Neuronal stem cell (in vitro differentiated cells): ENCODE measurements around the gene EPHA5.

Source experiments
- DNase-seq: peaks from one replicate; pipeline ENCODE4 v3.0.0-alpha.2; 2013; ENCODE audit warnings: low spot score
- H2AFZ ChIP-seq: one replicate; pipeline ENCODE4 v1.6.1; 2013; ENCODE audit warnings: mild to moderate bottlenecking, low read length, inconsistent platforms
- H2AK5ac ChIP-seq: 2 replicates; pipeline ENCODE4 v1.6.1; 2013; ENCODE audit warnings: low read depth, mild to moderate bottlenecking, inconsistent platforms, low read length, moderate library complexity, mixed read lengths
- H2BK120ac ChIP-seq: 2 replicates; pipeline ENCODE4 v1.6.1; 2013; ENCODE audit warnings: low read depth, mild to moderate bottlenecking, inconsistent platforms, low read length, moderate library complexity, mixed read lengths
- H2BK12ac ChIP-seq: one replicate; pipeline ENCODE4 v1.6.1; 2013; ENCODE audit warnings: low read length, inconsistent platforms
- H2BK15ac ChIP-seq: 2 replicates; pipeline ENCODE4 v1.6.1; 2013; ENCODE audit warnings: mild to moderate bottlenecking, low read length, inconsistent platforms, mixed read lengths
- H2BK5ac ChIP-seq: one replicate; pipeline ENCODE4 v1.6.1; 2013; ENCODE audit warnings: inconsistent platforms, mild to moderate bottlenecking, low read length, moderate library complexity
- H3K14ac ChIP-seq: one replicate; pipeline ENCODE4 v1.6.1; 2013; ENCODE audit warnings: low read length, inconsistent platforms
- H3K18ac ChIP-seq: 2 replicates; pipeline ENCODE4 v1.6.1; 2013; ENCODE audit warnings: low read length, inconsistent platforms
- H3K23ac ChIP-seq: 2 replicates; pipeline ENCODE4 v1.6.1; 2013; ENCODE audit warnings: low read depth, mild to moderate bottlenecking, mixed read lengths, low read length, inconsistent platforms; ENCODE audit not compliant: poor library complexity
- H3K27ac ChIP-seq: replicated peaks from 3 replicates; pipeline ENCODE4 v1.5.1; 2013; ENCODE audit warnings: low read length, inconsistent platforms
- H3K27me3 ChIP-seq, 3 experiments: 2 replicates each; pipeline ENCODE4 v1.6.1; 2013; ENCODE audit warnings: low read length in 3 of 3, mild to moderate bottlenecking in 2 of 3, inconsistent platforms in 1 of 3, low read depth in 1 of 3, mixed read lengths in 1 of 3, moderate library complexity in 1 of 3; ENCODE audit not compliant: control insufficient read depth in 3 of 3, insufficient read depth in 3 of 3
- H3K36me3 ChIP-seq, 2 donors: replicated peaks in 1 of 2; 2 replicates each; pipeline ENCODE4 v1.6.1; 2013; ENCODE audit warnings: low read length in 2 of 2; ENCODE audit not compliant: control insufficient read depth in 2 of 2, insufficient read depth in 2 of 2
- H3K4ac ChIP-seq: 2 replicates; pipeline ENCODE4 v1.6.1; 2013; ENCODE audit warnings: inconsistent platforms, mild to moderate bottlenecking, low read length, moderate library complexity
- H3K4me1 ChIP-seq, 2 donors: 1 replicate in 1 of 2; 2 replicates in 1 of 2; pipeline ENCODE4 v1.6.1; 2013; ENCODE audit warnings: low read length in 2 of 2, low read depth in 1 of 2; ENCODE audit not compliant: control insufficient read depth in 2 of 2, insufficient read depth in 1 of 2
- H3K4me2 ChIP-seq: one replicate; pipeline ENCODE4 v1.6.1; 2013; ENCODE audit warnings: mild to moderate bottlenecking, low read length, inconsistent platforms; ENCODE audit not compliant: insufficient read depth, poor library complexity, severe bottlenecking
- H3K4me3 ChIP-seq, 2 donors: 2 replicates each; pipeline ENCODE4 v1.5.1; 2013; ENCODE audit warnings: low read length in 2 of 2, mild to moderate bottlenecking in 2 of 2, inconsistent platforms in 1 of 2, moderate library complexity in 1 of 2
- H3K79me1 ChIP-seq: one replicate; pipeline ENCODE4 v1.6.1; 2013; ENCODE audit warnings: low read depth, mild to moderate bottlenecking, inconsistent platforms, low read length, moderate library complexity
- H3K9ac ChIP-seq: one replicate; pipeline ENCODE4 v1.6.1; 2013; ENCODE audit warnings: mild to moderate bottlenecking, low read depth, low read length, inconsistent platforms; ENCODE audit not compliant: poor library complexity
- H3K9me3 ChIP-seq, 2 donors: replicated peaks in 1 of 2; 2 replicates each; pipeline versions ENCODE3 to v1.6.1; 2013; ENCODE audit warnings: low read length in 2 of 2, mild to moderate bottlenecking in 2 of 2, inconsistent platforms in 1 of 2, low read depth in 1 of 2, mixed read lengths in 1 of 2, moderate library complexity in 1 of 2; ENCODE audit not compliant: control insufficient read depth in 2 of 2, insufficient read depth in 1 of 2
- H4K8ac ChIP-seq: one replicate; pipeline ENCODE4 v1.6.1; 2013; ENCODE audit warnings: low read depth, mild to moderate bottlenecking, inconsistent platforms, low read length, moderate library complexity
- H4K91ac ChIP-seq: one replicate; pipeline ENCODE4 v1.6.1; 2013; ENCODE audit warnings: low read length, low read depth, mild to moderate bottlenecking, inconsistent platforms; ENCODE audit not compliant: poor library complexity
- WGBS, 2 donors: extraction: QIAGEN DNeasy Blood & Tissue Kit; methylation state at CpG; one replicate each; pipeline ENCODE4 v1.1.7; 2013; ENCODE audit warnings: missing lambda C conversion rate in 2 of 2, mixed read lengths in 1 of 2; ENCODE audit not compliant: insufficient read length in 2 of 2, insufficient replicate concordance in 1 of 2; ENCODE audit errors: extremely low coverage in 2 of 2; 5-methylcytosine and 5-hydroxymethylcytosine counted together

The EPHA5 gene

GRCh38 chr4:65502131-65502701, 168.1 kb downstream of the EPHA5 start:
- Histone ChIP-seq H2AK5ac (no peak overlapping the region), H2BK120ac (no peak overlapping the region), H2AFZ (no peak overlapping the region), H2BK5ac (no peak overlapping the region), H3K27me3 (no peaks in the 10 kb centered on the region), H4K91ac (no peak overlapping the region), H3K79me1 (no peaks in the 10 kb centered on the region), H3K23ac (no peak overlapping the region), H3K27ac (no peak overlapping the region), H3K14ac (no peak overlapping the region), H4K8ac (no peak overlapping the region), H3K9me3 (no peaks in the 10 kb centered on the region), H3K36me3 (no peaks in the 10 kb centered on the region), H3K4me3 (no peak overlapping the region), H3K4me2 (no peak overlapping the region), H3K9ac (no peak overlapping the region), H3K18ac (no peak overlapping the region), H3K4ac (no peak overlapping the region), H3K4me1 (no peaks in the 10 kb centered on the region), H2BK12ac (no peak overlapping the region), H2BK15ac (no peak overlapping the region)
- WGBS, 2 donors = no CpG with 5 or more reads among the region's 2 CpGs
- DNase-seq = no peak

GRCh38 chr4:65498606-65499005, 171.7 kb downstream of the EPHA5 start:
- Histone ChIP-seq H3K4me3 (no peak overlapping the region), H2AFZ (no peak overlapping the region), H2AK5ac (no peak overlapping the region), H3K79me1 (no peaks in the 10 kb centered on the region), H2BK15ac (no peak overlapping the region), H3K4me2 (no peak overlapping the region), H3K4ac (no peak overlapping the region), H3K23ac (no peak overlapping the region), H3K27ac (no peak overlapping the region), H3K14ac (no peak overlapping the region), H3K9me3 (no peaks in the 10 kb centered on the region), H3K9ac (no peak overlapping the region), H2BK120ac (no peak overlapping the region), H2BK5ac (no peak overlapping the region), H3K18ac (no peak overlapping the region), H4K91ac (no peak overlapping the region), H3K36me3 (no peaks in the 10 kb centered on the region), H4K8ac (no peak overlapping the region), H2BK12ac (no peak overlapping the region), H3K4me1 (no peaks in the 10 kb centered on the region), H3K27me3 (no peaks in the 10 kb centered on the region)
- DNase-seq = no peak
- no CpG with 5 or more reads among the region's 2 CpGs for WGBS, 2 donors

GRCh38 chr4:65495439-65495838, 174.8 kb downstream of the EPHA5 start:
- no peak overlapping the region for H2BK15ac ChIP-seq

GRCh38 chr4:65482410-65482809, 187.9 kb downstream of the EPHA5 start:
- H3K14ac ChIP-seq = no peak overlapping the region
- H3K18ac ChIP-seq = no peak overlapping the region
- no peak overlapping the region for H3K4me2 ChIP-seq
- no peak overlapping the region for H3K27ac ChIP-seq
- WGBS, 2 donors = no CpG with 5 or more reads among the region's 1 CpG
- no peak overlapping the region for H3K23ac ChIP-seq
- no peak overlapping the region for H4K91ac ChIP-seq
- no peak overlapping the region for H2AK5ac ChIP-seq
- no peaks in the 10 kb centered on the region for H3K27me3 ChIP-seq
- no peak overlapping the region for H2BK120ac ChIP-seq
- no peak overlapping the region for H2BK5ac ChIP-seq
- no peaks in the 10 kb centered on the region for H3K36me3 ChIP-seq
- no peak overlapping the region for H2BK12ac ChIP-seq
- no peaks in the 10 kb centered on the region for H3K79me1 ChIP-seq
- H3K9ac ChIP-seq = no peak overlapping the region
- no peaks in the 10 kb centered on the region for H3K9me3 ChIP-seq
- DNase-seq = no peak
- no peak overlapping the region for H4K8ac ChIP-seq
- H3K4me1 ChIP-seq = no peaks in the 10 kb centered on the region
- H3K4me3 ChIP-seq = no peak overlapping the region
- no peak overlapping the region for H2AFZ ChIP-seq
- H2BK15ac ChIP-seq = no peak overlapping the region
- no peak overlapping the region for H3K4ac ChIP-seq

More at GRCh38 chr4:65495439-65495838, 174.8 kb downstream of the EPHA5 start:
- no peak for DNase-seq
- H3K4me3 ChIP-seq = no peak overlapping the region
- H3K18ac ChIP-seq = no peak overlapping the region
- no peaks in the 10 kb centered on the region for H3K36me3 ChIP-seq
- no peak overlapping the region for H2BK12ac ChIP-seq
- no peak overlapping the region for H3K23ac ChIP-seq
- H3K79me1 ChIP-seq = no peaks in the 10 kb centered on the region
- no peak overlapping the region for H3K27ac ChIP-seq
- no peak overlapping the region for H3K14ac ChIP-seq
- no peak overlapping the region for H2AFZ ChIP-seq
- H2AK5ac ChIP-seq = no peak overlapping the region
- H3K4me2 ChIP-seq = no peak overlapping the region
- no peak overlapping the region for H2BK120ac ChIP-seq
- H3K4ac ChIP-seq = no peak overlapping the region
- H3K27me3 ChIP-seq = no peaks in the 10 kb centered on the region
- no peaks in the 10 kb centered on the region for H3K4me1 ChIP-seq
- no peak overlapping the region for H3K9ac ChIP-seq
- H4K91ac ChIP-seq = no peak overlapping the region
- H2BK5ac ChIP-seq = no peak overlapping the region
- no CpG with 5 or more reads among the region's 1 CpG for WGBS, 2 donors
- H3K9me3 ChIP-seq = no peaks in the 10 kb centered on the region
- H4K8ac ChIP-seq = no peak overlapping the region
